ENCODE data around the gene RPA3.

- no peak for TF ChIP-seq TCF7 (IDR thresholded peaks at IDR 0.05; ENCODE audit: low read depth)
- no peak for TF ChIP-seq IRF1 (CRISPR knock-in tag; IDR thresholded peaks at IDR 0.05; ENCODE audit: low read depth)
- TF ChIP-seq RFX5 (IDR thresholded peaks at IDR 0.05; ENCODE audit: low read depth, low read length), result no peak
- TF ChIP-seq HMGXB4 (CRISPR knock-in tag; IDR thresholded peaks at IDR 0.05; ENCODE audit: borderline replicate concordance in 1 of 2, low read depth in 1 of 2), result no peak
- no peak for TF ChIP-seq ZNF747 (CRISPR knock-in tag; IDR thresholded peaks at IDR 0.05; ENCODE audit: borderline replicate concordance)
- no peak for TF ChIP-seq ZFP36L1 (CRISPR knock-in tag; IDR thresholded peaks at IDR 0.05)
- TF ChIP-seq JUND (CRISPR knock-in tag; IDR thresholded peaks at IDR 0.05), result no peak
- no peak for TF ChIP-seq PBX3 (CRISPR knock-in tag; IDR thresholded peaks at IDR 0.05; ENCODE audit: borderline replicate concordance)
Measured at GRCh38 chr7:7738622-7739021, 20.2 kb upstream of the RPA3 start.

Data from HepG2 (cell line).